Chondrocyte (in vitro differentiated cells): ENCODE data around the gene INPP4B. TPM values are rescaled to one million over a fixed set of nuclear protein-coding genes. Genes with fewer than 3 reads are reported as not detected.

ENCODE experiments used
- DNase-seq: peaks from one replicate; pipeline ENCODE4 v3.0.0; 2021; ENCODE audit warnings: mixed read lengths, low spot score
- H3K27ac Mint-ChIP-seq: one replicate; pipeline ENCODE4 v1.8.0; 2021; ENCODE audit warnings: mild to moderate bottlenecking, moderate library complexity, mixed read lengths; ENCODE audit not compliant: unreplicated experiment
- H3K27me3 Mint-ChIP-seq: 2 replicates; pipeline ENCODE4 v1.8.0; 2021; ENCODE audit warnings: low read depth, mixed read lengths
- H3K36me3 Mint-ChIP-seq: 2 replicates; pipeline ENCODE4 v1.8.0; 2021; ENCODE audit warnings: low read depth, mixed read lengths
- H3K4me1 Mint-ChIP-seq: 2 replicates; pipeline ENCODE4 v1.8.0; 2021; ENCODE audit warnings: low read depth, mild to moderate bottlenecking, mixed read lengths
- H3K4me3 Mint-ChIP-seq: one replicate; pipeline ENCODE4 v1.8.0; 2021; ENCODE audit warnings: mild to moderate bottlenecking, moderate library complexity, mixed read lengths; ENCODE audit not compliant: unreplicated experiment
- H3K9me3 Mint-ChIP-seq: 2 replicates; pipeline ENCODE4 v1.8.0; 2021; ENCODE audit warnings: low read depth, mixed read lengths
- total RNA-seq: library from RNA; stranded (reverse); gene quantifications from 3 replicates; pipeline ENCODE4 v1.2.1, GENCODE V29; 2021
- TF ChIP-seq, protein P1 (sequence below): fragments of 200-600 bp; sonication (generic); IDR thresholded peaks from 2 replicates; pipeline ENCODE4 v1.5.0; 2021; ENCODE audit warnings: antibody characterized with exemption, mild to moderate bottlenecking, moderate library complexity

Gene INPP4B
- total RNA-seq, 1 donor from 2014 or later: 30.0 TPM

DNA sequence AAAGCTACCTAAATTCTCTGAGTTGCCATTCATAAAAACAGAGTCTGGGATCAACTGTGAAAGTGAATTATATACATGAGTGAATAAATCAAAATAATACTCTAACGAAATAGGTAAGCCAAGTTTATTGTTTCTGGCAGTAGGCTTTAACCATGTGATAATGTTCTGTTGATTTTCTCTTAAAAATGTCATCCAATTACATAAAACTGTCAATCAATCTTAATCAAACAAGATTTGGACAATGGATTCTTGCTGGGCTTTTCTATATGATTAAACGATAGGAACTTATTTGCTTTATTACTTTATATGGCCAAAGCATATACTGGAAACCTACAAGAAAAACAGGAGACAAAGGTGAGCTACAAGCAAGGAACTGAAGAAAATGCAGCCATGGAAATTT, 148.8 kb downstream of the INPP4B start:
- no peak for DNase-seq
- no peaks in the 10 kb centered on the region for H3K27me3 Mint-ChIP-seq
- no peak overlapping the region for H3K27ac Mint-ChIP-seq
- H3K4me1 Mint-ChIP-seq: peaks cover 7% of the 10 kb centered on the region
- H3K36me3 Mint-ChIP-seq: no peaks in the 10 kb centered on the region
- H3K9me3 Mint-ChIP-seq: no peaks in the 10 kb centered on the region
- TF ChIP-seq, protein P1, sequence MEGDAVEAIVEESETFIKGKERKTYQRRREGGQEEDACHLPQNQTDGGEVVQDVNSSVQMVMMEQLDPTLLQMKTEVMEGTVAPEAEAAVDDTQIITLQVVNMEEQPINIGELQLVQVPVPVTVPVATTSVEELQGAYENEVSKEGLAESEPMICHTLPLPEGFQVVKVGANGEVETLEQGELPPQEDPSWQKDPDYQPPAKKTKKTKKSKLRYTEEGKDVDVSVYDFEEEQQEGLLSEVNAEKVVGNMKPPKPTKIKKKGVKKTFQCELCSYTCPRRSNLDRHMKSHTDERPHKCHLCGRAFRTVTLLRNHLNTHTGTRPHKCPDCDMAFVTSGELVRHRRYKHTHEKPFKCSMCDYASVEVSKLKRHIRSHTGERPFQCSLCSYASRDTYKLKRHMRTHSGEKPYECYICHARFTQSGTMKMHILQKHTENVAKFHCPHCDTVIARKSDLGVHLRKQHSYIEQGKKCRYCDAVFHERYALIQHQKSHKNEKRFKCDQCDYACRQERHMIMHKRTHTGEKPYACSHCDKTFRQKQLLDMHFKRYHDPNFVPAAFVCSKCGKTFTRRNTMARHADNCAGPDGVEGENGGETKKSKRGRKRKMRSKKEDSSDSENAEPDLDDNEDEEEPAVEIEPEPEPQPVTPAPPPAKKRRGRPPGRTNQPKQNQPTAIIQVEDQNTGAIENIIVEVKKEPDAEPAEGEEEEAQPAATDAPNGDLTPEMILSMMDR: no peak
- no peak overlapping the region for H3K4me3 Mint-ChIP-seq

DNA sequence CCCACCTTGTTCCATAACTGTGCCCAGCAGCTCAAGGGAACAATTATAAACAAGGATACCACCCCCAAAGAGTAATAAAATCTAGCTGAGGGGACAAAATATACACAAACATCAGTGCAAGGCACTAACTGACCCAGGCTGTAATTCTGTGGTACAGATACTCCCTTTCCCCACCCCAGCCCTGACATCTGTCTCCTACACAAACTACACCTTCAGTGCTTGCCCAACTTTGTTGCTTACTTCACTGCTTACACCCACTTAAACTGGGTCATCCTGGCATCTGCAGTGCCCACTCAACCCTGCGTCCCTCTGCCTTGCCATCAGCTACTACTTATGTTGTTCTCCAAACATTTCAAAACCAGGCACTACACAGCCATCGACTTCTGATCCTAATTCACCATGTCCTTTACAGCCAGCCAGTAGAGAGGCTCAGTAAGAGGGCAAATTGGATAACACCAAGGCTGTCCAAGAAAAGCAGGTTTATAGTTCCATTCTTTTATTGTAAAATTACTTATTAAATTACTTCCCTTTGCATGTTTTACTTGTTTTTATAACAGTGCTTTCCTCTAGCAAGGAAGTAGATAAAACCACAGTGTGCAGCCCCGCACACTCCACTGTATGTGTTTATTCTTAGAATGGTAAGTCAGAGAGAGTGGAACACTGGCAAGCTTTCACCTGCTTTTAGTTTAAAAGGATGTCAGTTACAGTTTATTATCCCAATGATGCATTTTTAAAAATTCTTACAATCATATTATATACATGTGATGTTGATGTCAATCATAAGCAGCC, 149.6 kb downstream of the INPP4B start:
- TF ChIP-seq, protein P1: no peak
- DNase-seq: no peak
- H3K27me3 Mint-ChIP-seq: no peaks in the 10 kb centered on the region
- no peaks in the 10 kb centered on the region for H3K36me3 Mint-ChIP-seq
- H3K4me3 Mint-ChIP-seq: no peak overlapping the region
- H3K27ac Mint-ChIP-seq: no peak overlapping the region
- no peaks in the 10 kb centered on the region for H3K9me3 Mint-ChIP-seq
- H3K4me1 Mint-ChIP-seq: peaks cover 7% of the 10 kb centered on the region

DNA sequence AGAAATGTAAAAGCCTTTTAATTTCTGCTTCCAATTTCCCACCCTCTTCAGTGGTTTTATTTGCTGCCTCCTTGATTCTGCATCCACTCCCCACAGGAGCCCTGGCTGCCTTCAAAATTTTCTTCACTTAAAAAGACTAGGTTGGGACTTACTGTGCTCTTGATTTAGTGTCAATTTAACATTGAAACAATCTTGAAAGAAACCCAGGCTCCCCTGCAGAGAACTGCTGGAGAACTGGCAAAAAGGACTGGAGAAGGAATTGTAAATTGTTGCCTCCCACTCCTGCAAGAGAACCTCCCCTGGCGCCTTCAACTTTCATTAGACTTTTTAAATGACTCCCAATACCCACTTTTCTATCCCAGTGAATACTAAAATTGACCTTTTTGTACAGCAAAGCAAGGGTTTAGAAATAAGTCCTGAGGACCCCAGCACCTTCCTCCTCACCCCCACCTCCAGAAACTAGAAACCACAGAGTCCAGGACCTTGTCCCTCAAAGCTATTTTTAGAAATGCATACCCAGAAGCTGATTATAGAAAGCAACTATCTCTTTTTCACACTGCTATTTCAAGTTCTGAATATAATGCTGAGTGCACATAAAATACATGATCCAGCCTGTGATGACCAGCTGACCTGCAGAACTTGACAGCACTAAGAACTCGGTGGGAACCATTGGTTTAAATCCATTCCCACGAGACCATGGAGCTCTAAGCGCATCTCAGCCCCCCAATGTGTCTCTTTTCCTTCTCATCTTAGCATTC, 155.5 kb downstream of the INPP4B start:
- TF ChIP-seq, protein P1: no peak
- H3K4me1 Mint-ChIP-seq: peaks cover 19% of the 10 kb centered on the region
- H3K27ac Mint-ChIP-seq: no peak overlapping the region
- H3K4me3 Mint-ChIP-seq: no peak overlapping the region
- H3K36me3 Mint-ChIP-seq: no peaks in the 10 kb centered on the region
- no peaks in the 10 kb centered on the region for H3K27me3 Mint-ChIP-seq
- no peaks in the 10 kb centered on the region for H3K9me3 Mint-ChIP-seq
- DNase-seq: no peak

DNA sequence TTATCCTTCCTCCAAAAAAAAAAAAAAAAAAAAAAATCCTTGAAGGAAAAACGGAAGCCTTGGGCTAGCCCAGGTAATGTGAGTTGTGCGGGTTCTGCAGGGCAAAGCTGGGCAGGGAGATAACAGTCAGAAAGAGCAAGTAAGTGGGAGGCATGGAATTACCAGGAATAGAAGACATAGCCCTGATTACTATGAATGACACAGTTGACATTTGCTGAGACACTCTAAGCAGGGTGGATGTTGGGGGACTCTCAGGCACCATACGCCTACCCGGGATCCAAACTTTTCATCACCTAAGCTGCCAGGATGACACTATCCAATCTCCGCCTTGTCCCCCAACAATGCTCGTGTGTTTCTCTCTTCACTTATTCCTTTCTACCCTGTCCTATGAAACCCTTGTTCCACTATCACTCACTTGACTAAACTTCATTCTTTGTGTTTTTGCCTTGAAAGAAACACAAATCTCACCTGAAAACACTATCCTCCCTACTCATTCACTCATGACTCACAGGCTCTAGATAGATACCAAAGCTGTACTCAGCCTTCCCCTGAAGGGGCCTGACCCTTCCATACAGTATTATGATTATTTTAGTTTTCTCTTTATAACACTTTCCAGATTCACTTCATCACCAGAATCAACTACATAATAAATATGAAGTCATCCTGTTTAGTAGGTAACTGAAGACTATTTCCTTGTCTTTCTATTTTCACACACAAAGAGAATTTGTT, 158.4 kb downstream of the INPP4B start:
- Mint-ChIP-seq H3K4me3 (no peak overlapping the region), H3K9me3 (no peaks in the 10 kb centered on the region), H3K4me1 (peaks cover 19% of the 10 kb centered on the region), H3K36me3 (no peaks in the 10 kb centered on the region), H3K27me3 (no peaks in the 10 kb centered on the region), H3K27ac (no peak overlapping the region)
- TF ChIP-seq, protein P1: no peak
- no peak for DNase-seq

DNA sequence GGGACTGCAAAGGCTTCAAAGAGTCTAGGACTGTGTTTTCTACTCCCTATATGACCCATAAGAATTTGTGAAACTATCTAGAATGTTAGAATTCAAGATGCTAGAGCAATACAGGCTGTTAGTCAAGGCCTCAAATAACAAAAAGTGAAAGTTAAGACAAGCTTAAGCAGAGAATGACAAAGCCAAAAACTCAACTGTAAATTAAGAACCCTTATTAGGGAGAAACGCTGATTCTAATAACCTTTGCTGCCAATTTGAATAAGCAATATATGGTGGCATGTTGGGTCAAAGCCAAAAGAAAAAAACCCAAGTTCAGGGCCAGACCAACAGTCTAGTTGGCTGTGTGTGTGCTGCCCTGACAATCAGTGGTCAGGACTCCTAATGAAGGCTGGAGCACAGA, 160.0 kb downstream of the INPP4B start:
- H3K4me3 Mint-ChIP-seq: no peak overlapping the region
- H3K27ac Mint-ChIP-seq: no peak overlapping the region
- no peaks in the 10 kb centered on the region for H3K9me3 Mint-ChIP-seq
- TF ChIP-seq, protein P1: no peak
- no peak for DNase-seq
- H3K27me3 Mint-ChIP-seq: peaks cover 2% of the 10 kb centered on the region
- H3K36me3 Mint-ChIP-seq: no peaks in the 10 kb centered on the region
- H3K4me1 Mint-ChIP-seq: peaks cover 19% of the 10 kb centered on the region
